ENCODE data around the gene CACNG6.

DNA sequence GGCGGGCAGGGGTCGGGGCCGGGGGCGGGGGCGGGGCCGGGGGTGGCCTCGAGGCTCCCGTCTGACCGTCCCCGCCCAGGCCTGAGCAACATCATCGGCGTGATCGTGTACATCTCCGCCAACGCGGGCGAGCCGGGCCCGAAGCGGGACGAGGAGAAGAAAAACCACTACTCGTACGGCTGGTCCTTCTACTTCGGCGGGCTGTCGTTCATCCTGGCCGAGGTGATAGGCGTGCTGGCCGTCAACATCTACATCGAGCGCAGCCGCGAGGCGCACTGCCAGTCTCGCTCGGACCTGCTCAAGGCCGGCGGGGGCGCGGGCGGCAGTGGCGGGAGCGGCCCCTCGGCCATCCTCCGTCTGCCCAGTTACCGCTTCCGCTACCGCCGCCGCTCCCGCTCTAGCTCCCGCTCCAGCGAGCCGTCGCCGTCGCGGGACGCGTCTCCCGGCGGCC, 9.4 kb upstream of the CACNG6 start:
- TF ChIP-seq, protein P1, sequence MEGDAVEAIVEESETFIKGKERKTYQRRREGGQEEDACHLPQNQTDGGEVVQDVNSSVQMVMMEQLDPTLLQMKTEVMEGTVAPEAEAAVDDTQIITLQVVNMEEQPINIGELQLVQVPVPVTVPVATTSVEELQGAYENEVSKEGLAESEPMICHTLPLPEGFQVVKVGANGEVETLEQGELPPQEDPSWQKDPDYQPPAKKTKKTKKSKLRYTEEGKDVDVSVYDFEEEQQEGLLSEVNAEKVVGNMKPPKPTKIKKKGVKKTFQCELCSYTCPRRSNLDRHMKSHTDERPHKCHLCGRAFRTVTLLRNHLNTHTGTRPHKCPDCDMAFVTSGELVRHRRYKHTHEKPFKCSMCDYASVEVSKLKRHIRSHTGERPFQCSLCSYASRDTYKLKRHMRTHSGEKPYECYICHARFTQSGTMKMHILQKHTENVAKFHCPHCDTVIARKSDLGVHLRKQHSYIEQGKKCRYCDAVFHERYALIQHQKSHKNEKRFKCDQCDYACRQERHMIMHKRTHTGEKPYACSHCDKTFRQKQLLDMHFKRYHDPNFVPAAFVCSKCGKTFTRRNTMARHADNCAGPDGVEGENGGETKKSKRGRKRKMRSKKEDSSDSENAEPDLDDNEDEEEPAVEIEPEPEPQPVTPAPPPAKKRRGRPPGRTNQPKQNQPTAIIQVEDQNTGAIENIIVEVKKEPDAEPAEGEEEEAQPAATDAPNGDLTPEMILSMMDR (IDR thresholded peaks at IDR 0.05) = no peak
- TF ChIP-seq POLR2AphosphoS5 (IDR thresholded peaks at IDR 0.05) = no peak
- no peak for TF ChIP-seq EP300 (IDR thresholded peaks at IDR 0.05)
- TF ChIP-seq POLR2A (IDR thresholded peaks at IDR 0.05; ENCODE audit: low read depth) = no peak
